WTC11 (cell line): ENCODE data around the gene RPS3.
"Not testable (repeated sequence)": the region's sequence is repeated elsewhere in the genome, so short reads cannot be mapped to it uniquely, and the experiment has no call there.

Experiments
- ATF1 ChIP-seq: sonication (generic); formaldehyde crosslinking; IDR thresholded peaks from 2 replicates; pipeline ENCODE4 v1.8.1; 2023; ENCODE audit warnings: mild to moderate bottlenecking, moderate library complexity, missing genetic modification reagents
- GABPB1 ChIP-seq: sonication (generic); formaldehyde crosslinking; IDR thresholded peaks from 2 replicates; pipeline ENCODE4 v1.8.1; 2023; ENCODE audit warnings: mild to moderate bottlenecking, missing genetic modification reagents
- JUN ChIP-seq: sonication (generic); formaldehyde crosslinking; IDR thresholded peaks from 2 replicates; pipeline ENCODE4 v1.8.0; 2023; ENCODE audit warnings: mild to moderate bottlenecking, missing genetic modification reagents
- KAT7 ChIP-seq: sonication (generic); formaldehyde crosslinking; IDR thresholded peaks from 2 replicates; pipeline ENCODE4 v1.8.1; 2023; ENCODE audit warnings: missing genetic modification reagents, mild to moderate bottlenecking, borderline replicate concordance
- MYBL2 ChIP-seq: sonication (generic); formaldehyde crosslinking; IDR thresholded peaks from 2 replicates; pipeline ENCODE4 v1.8.1; 2023; ENCODE audit warnings: mild to moderate bottlenecking, moderate library complexity, missing genetic modification reagents
- NFE2L1 ChIP-seq: sonication (generic); formaldehyde crosslinking; IDR thresholded peaks from 2 replicates; pipeline ENCODE4 v1.8.1; 2023; ENCODE audit warnings: missing genetic modification reagents
- SMAD4 ChIP-seq: sonication (generic); formaldehyde crosslinking; IDR thresholded peaks from 2 replicates; pipeline ENCODE4 v1.8.0; 2022; ENCODE audit warnings: mild to moderate bottlenecking, missing genetic modification reagents
- SP1 ChIP-seq: sonication (generic); formaldehyde crosslinking; conservative IDR thresholded peaks from 2 replicates; pipeline ENCODE4 v1.8.1; 2022; ENCODE audit warnings: missing genetic modification reagents
- TEAD1 ChIP-seq: sonication (generic); formaldehyde crosslinking; IDR thresholded peaks from 2 replicates; pipeline ENCODE4 v1.8.0; 2022; ENCODE audit warnings: mild to moderate bottlenecking, missing genetic modification reagents
- USF2 ChIP-seq: sonication (generic); formaldehyde crosslinking; IDR thresholded peaks from 2 replicates; pipeline ENCODE4 v1.8.1; 2023; ENCODE audit warnings: mild to moderate bottlenecking, missing genetic modification reagents, moderate library complexity
- TF ChIP-seq, protein P1 (sequence below): fragments of 200-600 bp; IDR thresholded peaks from 2 replicates; pipeline ENCODE4 v1.8.0; 2022; ENCODE audit warnings: antibody characterized with exemption

- not testable (repeated sequence) for TF ChIP-seq ATF1 (CRISPR knock-in tag); USF2 (CRISPR knock-in tag); KAT7; SP1 (CRISPR knock-in tag); JUN (CRISPR knock-in tag); GABPB1 (CRISPR knock-in tag); MYBL2 (CRISPR knock-in tag); NFE2L1 (CRISPR knock-in tag); TEAD1 (CRISPR knock-in tag); SMAD4 (CRISPR knock-in tag)
- TF ChIP-seq, protein P1, sequence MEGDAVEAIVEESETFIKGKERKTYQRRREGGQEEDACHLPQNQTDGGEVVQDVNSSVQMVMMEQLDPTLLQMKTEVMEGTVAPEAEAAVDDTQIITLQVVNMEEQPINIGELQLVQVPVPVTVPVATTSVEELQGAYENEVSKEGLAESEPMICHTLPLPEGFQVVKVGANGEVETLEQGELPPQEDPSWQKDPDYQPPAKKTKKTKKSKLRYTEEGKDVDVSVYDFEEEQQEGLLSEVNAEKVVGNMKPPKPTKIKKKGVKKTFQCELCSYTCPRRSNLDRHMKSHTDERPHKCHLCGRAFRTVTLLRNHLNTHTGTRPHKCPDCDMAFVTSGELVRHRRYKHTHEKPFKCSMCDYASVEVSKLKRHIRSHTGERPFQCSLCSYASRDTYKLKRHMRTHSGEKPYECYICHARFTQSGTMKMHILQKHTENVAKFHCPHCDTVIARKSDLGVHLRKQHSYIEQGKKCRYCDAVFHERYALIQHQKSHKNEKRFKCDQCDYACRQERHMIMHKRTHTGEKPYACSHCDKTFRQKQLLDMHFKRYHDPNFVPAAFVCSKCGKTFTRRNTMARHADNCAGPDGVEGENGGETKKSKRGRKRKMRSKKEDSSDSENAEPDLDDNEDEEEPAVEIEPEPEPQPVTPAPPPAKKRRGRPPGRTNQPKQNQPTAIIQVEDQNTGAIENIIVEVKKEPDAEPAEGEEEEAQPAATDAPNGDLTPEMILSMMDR = not testable (repeated sequence)
Observed at GRCh38 chr11:75362285-75362684, 37.0 kb upstream of the RPS3 start.
